Caco-2 (cell line): ENCODE data around the gene RRP36. TPM values are rescaled to one million over a fixed set of nuclear protein-coding genes. Genes with fewer than 3 reads are reported as not detected.

ENCODE experiments used
- BruUV-seq: library from RNA; stranded (reverse); fragments of 400-500 nt; replicated peaks from 2 replicates; lab custom pipeline; 2021; lab: Mats Ljungman, UMichigan
- CTCF ChIA-PET: fragments of 300-600 bp; sonication (Branson Sonifier 250); formaldehyde crosslinking; loops from one replicate; lab custom pipeline; 2022; ENCODE audit warnings: antibody characterized with exemption; lab: Charles Lee
- POLR2A ChIA-PET: fragments of 300-600 bp; sonication (Branson Sonifier 250); formaldehyde crosslinking; loops from one replicate; lab custom pipeline; 2022; ENCODE audit warnings: antibody characterized with exemption; lab: Charles Lee
- DNase-seq, 2 experiments: peaks; one replicate each; pipeline versions ENCODE4 v3.0.0 to v3.0.0-alpha.2; 2020 to 2022
- H3K27me3 ChIP-seq: replicated peaks from 2 replicates; pipeline ENCODE4 v1.6.0; 2011; ENCODE audit warnings: low read length; ENCODE audit not compliant: control insufficient read depth, insufficient read depth
- H3K36me3 ChIP-seq: 2 replicates; pipeline ENCODE4 v1.5.1; 2011; ENCODE audit warnings: low read length; ENCODE audit not compliant: control insufficient read depth, insufficient read depth
- H3K4me1 ChIP-seq: fragments of 250-450 bp; sonication (Bioruptor Pico); 2 replicates; pipeline ENCODE4 v1.5.1; 2020; ENCODE audit warnings: mild to moderate bottlenecking
- H3K4me3 ChIP-seq: 2 replicates; pipeline ENCODE4 v1.5.1; 2011; ENCODE audit warnings: low read depth, mild to moderate bottlenecking, control low read depth, low read length
- H3K9me3 ChIP-seq: fragments of 250-450 bp; sonication (Bioruptor Pico); 2 replicates; pipeline ENCODE4 v1.5.1; 2020; ENCODE audit warnings: mild to moderate bottlenecking, moderate library complexity
- H3K27ac Mint-ChIP-seq: one replicate; pipeline ENCODE4 v1.8.0; 2022; ENCODE audit warnings: mixed read lengths; ENCODE audit not compliant: unreplicated experiment
- H3K27me3 Mint-ChIP-seq: one replicate; pipeline ENCODE4 v1.8.0; 2022; ENCODE audit warnings: mixed read lengths; ENCODE audit not compliant: insufficient read depth, unreplicated experiment
- H3K36me3 Mint-ChIP-seq: one replicate; pipeline ENCODE4 v1.8.0; 2022; ENCODE audit warnings: mild to moderate bottlenecking, mixed read lengths; ENCODE audit not compliant: insufficient read depth, unreplicated experiment
- H3K4me1 Mint-ChIP-seq: one replicate; pipeline ENCODE4 v1.8.0; 2022; ENCODE audit warnings: low read depth, mixed read lengths; ENCODE audit not compliant: unreplicated experiment
- H3K4me3 Mint-ChIP-seq: one replicate; pipeline ENCODE4 v1.8.0; 2022; ENCODE audit warnings: mild to moderate bottlenecking, moderate library complexity, mixed read lengths; ENCODE audit not compliant: unreplicated experiment
- H3K9me3 Mint-ChIP-seq: one replicate; pipeline ENCODE4 v1.8.0; 2022; ENCODE audit warnings: mixed read lengths; ENCODE audit not compliant: unreplicated experiment
- CTCF ChIP-seq, 2 experiments: fragments of 200-600 bp in 1 of 2; IDR thresholded peaks; 1 replicate in 1 of 2; 2 replicates in 1 of 2; pipeline versions ENCODE4 v1.5.1 to v1.8.0; 2011 to 2022; ENCODE audit warnings: antibody characterized with exemption in 1 of 2, control low read depth in 1 of 2, inconsistent platforms in 1 of 2, low read depth in 1 of 2, low read length in 1 of 2, mild to moderate bottlenecking in 1 of 2, moderate library complexity in 1 of 2; ENCODE audit not compliant: insufficient read depth in 1 of 2, severe bottlenecking in 1 of 2, unreplicated experiment in 1 of 2
- intact Hi-C: fragments of 100-400 bp; cut with micrococcal nuclease; formaldehyde crosslinking; loops from one replicate; pipeline ENCODE4 v1.10.0; 2022; ENCODE audit not compliant: unreplicated experiment
- total RNA-seq: library from RNA; stranded (reverse); gene quantifications from 2 replicates; pipeline ENCODE4 v1.2.3, GENCODE V29; 2022

RRP36 gene
- total RNA-seq, 1 experiment from 2014 or later, result 74.9 TPM

DNA sequence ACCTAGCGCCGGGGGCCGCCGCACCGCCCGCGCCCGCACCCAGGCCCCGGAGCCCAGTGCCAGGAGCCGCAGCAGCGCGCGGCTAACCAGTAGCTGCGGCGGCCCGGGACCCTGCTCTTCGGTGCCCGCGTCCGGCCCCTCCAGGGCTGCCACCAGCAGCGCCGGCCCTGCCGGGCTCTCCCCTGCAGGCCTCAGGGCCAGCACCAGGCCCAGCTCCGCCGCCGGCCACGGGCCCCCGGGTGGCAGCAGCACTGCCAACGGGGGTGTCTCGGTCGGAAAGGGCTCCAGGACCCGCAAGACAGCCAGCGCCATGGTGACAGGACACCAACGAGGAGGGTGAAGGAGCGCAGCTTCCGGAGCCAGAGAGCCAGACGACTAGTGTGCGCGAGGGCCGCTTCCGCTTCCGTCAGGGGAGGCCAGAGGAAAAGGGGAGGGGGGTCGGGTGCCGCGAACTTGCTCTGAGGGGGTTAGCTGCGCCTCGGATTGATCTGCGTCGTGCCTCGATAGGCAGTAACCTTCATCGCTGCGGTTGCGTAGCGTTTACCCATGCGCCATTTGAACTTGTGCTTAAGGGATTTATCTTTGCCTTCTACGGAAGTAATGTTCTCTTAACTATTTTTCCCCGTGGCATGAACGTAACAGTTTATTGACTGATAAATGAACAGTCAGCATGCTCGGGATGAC is 42.4 kb upstream of the RRP36 start, which contains the start of gene PEX6:
Gene PEX6, minus strand, starts transcription at position 343 of the 684 bp plus-strand sequence. Its CDS starts 31 bp downstream, at position 312.
- DNase-seq, result peak; percentile 88 to 91
- no TSS peak for BruUV-seq
- Histone ChIP-seq H3K4me3 (peak within 1 kb of the TSS; percentile 73), H3K9me3 (no peaks in the 10 kb centered on the region), H3K4me1 (no peaks in the 10 kb centered on the region), H3K27me3 (no peaks in the 10 kb centered on the region), H3K36me3 (no peaks in the 10 kb centered on the region)
- peak within 1 kb of the TSS; percentile 86 for H3K27ac Mint-ChIP-seq
- TF ChIP-seq CTCF (IDR thresholded peaks at IDR 0.05; ENCODE audit: insufficient read depth in 1 of 2, low read depth in 1 of 2, low read length in 1 of 2, severe bottlenecking in 1 of 2, unreplicated experiment in 1 of 2), result no peak
- no peaks in the 10 kb centered on the region for H3K27me3 Mint-ChIP-seq
- peaks cover 10% of the 10 kb centered on the region for H3K4me1 Mint-ChIP-seq
- peaks cover 21% of the 10 kb centered on the region for H3K36me3 Mint-ChIP-seq
- intact Hi-C loops, result loop anchor here (1.0 kb wide), 1 partner anchor 50 kb away; the partner anchor contains the start of gene CNPY3
- CTCF ChIA-PET, result interaction anchor here (0.7 to 1.0 kb wide), 3 partner anchors 19 to 165 kb away, joined by 3 to 4 read pairs (median 4); partner anchors contain the start of genes GNMT, KLHDC3 and MEA1
- H3K4me3 Mint-ChIP-seq, result peak within 1 kb of the TSS; percentile 83
- POLR2A ChIA-PET, result interaction anchor here (0.8 to 2.0 kb wide), 5 partner anchors 14 to 81 kb away, joined by 3 to 10 read pairs (median 3); partner anchors contain the start of genes CNPY3, CUL7 and KLC4
- H3K9me3 Mint-ChIP-seq, result no peaks in the 10 kb centered on the region

DNA sequence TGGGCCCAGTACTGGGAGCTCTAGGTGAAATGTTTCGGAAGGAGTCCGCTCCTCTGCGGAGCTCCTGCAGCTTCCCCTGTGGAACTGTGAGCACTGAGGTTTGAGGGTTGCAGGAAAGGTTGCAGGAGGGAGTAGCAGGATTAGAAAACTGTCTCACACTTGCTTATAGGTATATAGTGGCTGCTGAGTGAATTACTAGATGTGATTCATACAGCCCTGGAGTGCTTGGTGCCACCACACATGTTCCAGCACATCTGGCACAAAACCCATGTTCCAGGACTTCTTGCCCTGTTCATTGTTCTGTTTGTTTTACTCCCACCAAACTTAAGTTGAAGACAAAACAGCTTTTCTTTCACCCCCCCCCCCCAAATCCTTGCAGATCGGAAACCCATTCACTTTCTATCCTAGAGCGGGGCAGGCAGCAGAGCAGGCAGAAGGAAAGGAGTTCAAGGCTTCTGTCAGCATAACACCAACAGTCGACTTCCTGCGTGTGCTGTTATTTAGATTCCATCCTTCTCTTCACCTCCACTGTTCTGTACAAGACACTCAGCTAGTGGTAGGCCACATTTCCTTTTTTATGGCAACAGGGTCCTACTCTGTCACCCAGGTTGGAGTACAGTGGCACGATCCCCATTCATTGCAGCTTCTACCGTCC is 41.8 kb upstream of the RRP36 start:
- intact Hi-C loops, result loop anchor here (1.0 to 10.0 kb wide), 2 partner anchors 50 to 75 kb away; partner anchors contain the start of gene CNPY3
- no peaks in the 10 kb centered on the region for H3K9me3 Mint-ChIP-seq
- no peaks in the 10 kb centered on the region for H3K36me3 ChIP-seq
- H3K4me3 Mint-ChIP-seq, result peak overlapping the region; percentile 83
- no peaks in the 10 kb centered on the region for H3K27me3 ChIP-seq
- H3K4me1 ChIP-seq, result no peaks in the 10 kb centered on the region
- H3K9me3 ChIP-seq, result no peaks in the 10 kb centered on the region
- POLR2A ChIA-PET, result interaction anchor here (0.8 to 2.0 kb wide), 3 partner anchors 15 to 50 kb away, joined by 3 to 10 read pairs (median 4); partner anchors contain the start of gene CNPY3
- TF ChIP-seq CTCF (IDR thresholded peaks at IDR 0.05; ENCODE audit: insufficient read depth in 1 of 2, low read depth in 1 of 2, low read length in 1 of 2, severe bottlenecking in 1 of 2, unreplicated experiment in 1 of 2), result no peak
- H3K4me1 Mint-ChIP-seq, result peaks cover 13% of the 10 kb centered on the region
- DNase-seq, result no peak
- H3K4me3 ChIP-seq, result peak overlapping the region; percentile 73
- TSS peak; percentile 74 for BruUV-seq
- H3K36me3 Mint-ChIP-seq, result peaks cover 21% of the 10 kb centered on the region
- CTCF ChIA-PET, result interaction anchor here (0.6 to 0.7 kb wide), 2 partner anchors 23 to 34 kb away, joined by 3 read pairs; partner anchors contain the start of genes KLHDC3 and MEA1
- no peaks in the 10 kb centered on the region for H3K27me3 Mint-ChIP-seq
- H3K27ac Mint-ChIP-seq, result peak overlapping the region; percentile 86

- no peak for DNase-seq
- ChIA-PET POLR2A (no interaction called here), CTCF (no interaction called here)
- H3K4me3 Mint-ChIP-seq, result no peak overlapping the region
- no peaks in the 10 kb centered on the region for H3K27me3 Mint-ChIP-seq
- H3K9me3 ChIP-seq, result no peaks in the 10 kb centered on the region
- H3K36me3 ChIP-seq, result no peaks in the 10 kb centered on the region
- BruUV-seq, result no TSS peak
- no peaks in the 10 kb centered on the region for H3K27me3 ChIP-seq
- no peaks in the 10 kb centered on the region for H3K4me1 ChIP-seq
- intact Hi-C loops, result loop anchor here (10.0 kb wide), 1 partner anchor 77 kb away; no protein-coding TSS in a partner anchor
- no peaks in the 10 kb centered on the region for H3K9me3 Mint-ChIP-seq
- TF ChIP-seq CTCF (IDR thresholded peaks at IDR 0.05; ENCODE audit: insufficient read depth in 1 of 2, low read depth in 1 of 2, low read length in 1 of 2, severe bottlenecking in 1 of 2, unreplicated experiment in 1 of 2), result no peak
- H3K27ac Mint-ChIP-seq, result no peak overlapping the region
- H3K36me3 Mint-ChIP-seq, result peaks cover 15% of the 10 kb centered on the region
- H3K4me1 Mint-ChIP-seq, result peaks cover 27% of the 10 kb centered on the region
- no peak overlapping the region for H3K4me3 ChIP-seq
Observed at GRCh38 chr6:42981836-42982235, 39.6 kb upstream of the RRP36 start.
